H1 (cell line): ENCODE data around the gene ALDH1A3. TPM values are rescaled to one million over a fixed set of nuclear protein-coding genes. Genes with fewer than 3 reads are reported as not detected.

Experiments used
- CTCF ChIA-PET: fragments of 300-600 bp; sonication (Branson Sonifier 250); formaldehyde crosslinking; loops from one replicate; lab custom pipeline; 2021; ENCODE audit not compliant: partially characterized antibody; lab: Charles Lee
- POLR2A ChIA-PET: fragments of 300-600 bp; sonication (Branson Sonifier 250); formaldehyde crosslinking; loops from one replicate; lab custom pipeline; 2021; ENCODE audit warnings: inconsistent platforms; ENCODE audit not compliant: partially characterized antibody; lab: Charles Lee
- DNase-seq, 2 experiments: peaks; one replicate each; pipeline versions ENCODE4 v3.0.0 to v3.0.0-alpha.2; 2010 to 2022; ENCODE audit warnings: low spot score in 2 of 2, low read depth in 1 of 2, mixed read lengths in 1 of 2
- FAIRE-seq: peaks from 2 replicates; lab custom pipeline; 2011; peaks lifted over from hg19 to GRCh38; lab: Jason Lieb, UNC
- H2AFZ ChIP-seq: 2 replicates; pipeline ENCODE4 v1.8.1; 2012; ENCODE audit warnings: low read length, inconsistent platforms
- H2AK5ac ChIP-seq: 2 replicates; pipeline ENCODE4 v1.6.1; 2013; ENCODE audit warnings: low read depth, low read length
- H2BK120ac ChIP-seq: replicated peaks from 2 replicates; pipeline ENCODE3; 2013; ENCODE audit warnings: low read depth, low read length, inconsistent platforms
- H2BK12ac ChIP-seq: 2 replicates; pipeline ENCODE4 v1.6.1; 2013; ENCODE audit warnings: low read depth, low read length
- H2BK15ac ChIP-seq: 2 replicates; pipeline ENCODE4 v1.6.1; 2013; ENCODE audit warnings: low read length
- H2BK20ac ChIP-seq: 2 replicates; pipeline ENCODE4 v1.6.1; 2013; ENCODE audit warnings: low read length
- H2BK5ac ChIP-seq: 2 replicates; pipeline ENCODE4 v1.6.1; 2013; ENCODE audit warnings: low read depth, low read length
- H3K14ac ChIP-seq: 2 replicates; pipeline ENCODE4 v1.6.1; 2013; ENCODE audit warnings: inconsistent platforms; ENCODE audit not compliant: insufficient read length
- H3K18ac ChIP-seq: 2 replicates; pipeline ENCODE4 v1.6.1; 2013; ENCODE audit warnings: low read length; ENCODE audit errors: extremely low read depth
- H3K23ac ChIP-seq: 2 replicates; pipeline ENCODE4 v1.6.1; 2013; ENCODE audit warnings: inconsistent platforms; ENCODE audit not compliant: insufficient read length
- H3K23me2 ChIP-seq: 2 replicates; pipeline ENCODE4 v1.6.1; 2013; ENCODE audit warnings: low read depth, low read length
- H3K27ac ChIP-seq: 2 replicates; pipeline ENCODE4 v1.6.1; 2011; ENCODE audit warnings: low read depth, low read length, inconsistent platforms
- H3K27me3 ChIP-seq, 4 experiments: replicated peaks in 1 of 4; 1 replicate in 1 of 4; 2 replicates in 3 of 4; pipeline versions ENCODE4 v1.6.1 to v1.8.1; 2011 to 2013; ENCODE audit warnings: low read length in 3 of 4, mild to moderate bottlenecking in 3 of 4, inconsistent platforms in 2 of 4, mixed read lengths in 2 of 4, moderate library complexity in 1 of 4; ENCODE audit not compliant: control insufficient read depth in 3 of 4, insufficient read depth in 3 of 4; ENCODE audit errors: extremely low read depth in 1 of 4
- H3K36me3 ChIP-seq, 4 experiments: 2 replicates each; pipeline versions ENCODE4 v1.6.1 to v1.8.1; 2011 to 2013; ENCODE audit warnings: mild to moderate bottlenecking in 4 of 4, low read length in 3 of 4, moderate library complexity in 2 of 4, control low read depth in 1 of 4, inconsistent platforms in 1 of 4; ENCODE audit not compliant: insufficient read depth in 4 of 4, control insufficient read depth in 2 of 4
- H3K4ac ChIP-seq: replicated peaks from 2 replicates; pipeline ENCODE3; 2013; ENCODE audit warnings: low read length, low read depth, mixed read lengths, inconsistent platforms; ENCODE audit not compliant: insufficient read length
- H3K4me1 ChIP-seq, 4 experiments: replicated peaks in 1 of 4; 1 replicate in 1 of 4; 2 replicates in 3 of 4; pipeline versions ENCODE4 v1.6.1 to v1.8.1; 2011 to 2013; ENCODE audit warnings: low read length in 3 of 4, inconsistent platforms in 2 of 4, mixed read lengths in 1 of 4; ENCODE audit not compliant: insufficient read depth in 4 of 4, control insufficient read depth in 3 of 4
- H3K4me2 ChIP-seq, 2 experiments: 2 replicates each; pipeline versions ENCODE4 v1.6.1 to v1.8.1; 2011 to 2013; ENCODE audit warnings: low read depth in 2 of 2, low read length in 2 of 2, control low read depth in 1 of 2, inconsistent platforms in 1 of 2, mild to moderate bottlenecking in 1 of 2; ENCODE audit not compliant: insufficient read depth in 1 of 2
- H3K4me3 ChIP-seq, 4 experiments: fragments of 200-600, 300-600 bp in 1 of 4; sonication (generic), shearing (Covaris generic), sonication (Bioruptor Twin) in 1 of 4; 2 replicates each; pipeline versions ENCODE4 v1.5.1 to v1.8.1; 2011 to 2016; ENCODE audit warnings: low read length in 4 of 4, low read depth in 3 of 4, control low read depth in 2 of 4, inconsistent platforms in 2 of 4, mild to moderate bottlenecking in 2 of 4, mixed read lengths in 1 of 4, moderate library complexity in 1 of 4; ENCODE audit not compliant: insufficient read depth in 2 of 4; ENCODE audit errors: extremely low read depth in 1 of 4
- H3K56ac ChIP-seq: replicated peaks from 2 replicates; pipeline ENCODE3; 2013; ENCODE audit warnings: low read depth, mild to moderate bottlenecking, mixed read lengths, low read length, inconsistent platforms; ENCODE audit not compliant: insufficient read length
- H3K79me1 ChIP-seq: 2 replicates; pipeline ENCODE4 v1.6.1; 2013; ENCODE audit warnings: low read depth, low read length, control low read depth
- H3K79me2 ChIP-seq, 2 experiments: 2 replicates each; pipeline versions ENCODE4 v1.6.1 to v1.8.1; 2012 to 2013; ENCODE audit warnings: low read length in 2 of 2, mild to moderate bottlenecking in 2 of 2, inconsistent platforms in 1 of 2; ENCODE audit not compliant: insufficient read depth in 2 of 2, control insufficient read depth in 1 of 2
- H3K9ac ChIP-seq, 4 experiments: replicated peaks in 1 of 4; 1 replicate in 1 of 4; 2 replicates in 3 of 4; pipeline versions ENCODE4 v1.6.1 to v1.8.1; 2011 to 2013; ENCODE audit warnings: low read depth in 3 of 4, low read length in 3 of 4, control low read depth in 2 of 4, mild to moderate bottlenecking in 2 of 4, moderate library complexity in 2 of 4, inconsistent platforms in 1 of 4; ENCODE audit errors: extremely low read depth in 1 of 4
- H3K9me3 ChIP-seq, 2 experiments: 2 replicates each; pipeline versions ENCODE4 v1.6.1 to v1.8.1; 2012 to 2013; ENCODE audit warnings: mild to moderate bottlenecking in 2 of 2, moderate library complexity in 2 of 2, control low read depth in 1 of 2, inconsistent platforms in 1 of 2, low read depth in 1 of 2, low read length in 1 of 2, mixed read lengths in 1 of 2; ENCODE audit not compliant: insufficient read depth in 2 of 2
- H4K20me1 ChIP-seq, 2 experiments: replicated peaks in 1 of 2; 2 replicates each; pipeline versions ENCODE3 to v1.8.1; 2011 to 2013; ENCODE audit warnings: inconsistent platforms in 2 of 2, low read length in 2 of 2, mild to moderate bottlenecking in 1 of 2; ENCODE audit not compliant: insufficient read depth in 2 of 2, control insufficient read depth in 1 of 2
- H4K5ac ChIP-seq: 2 replicates; pipeline ENCODE4 v1.6.1; 2013; ENCODE audit warnings: low read length, low read depth, mixed read lengths, inconsistent platforms; ENCODE audit not compliant: insufficient read length
- H4K8ac ChIP-seq: 2 replicates; pipeline ENCODE4 v1.8.0; 2013; ENCODE audit warnings: mild to moderate bottlenecking, moderate library complexity, low read length, inconsistent platforms; ENCODE audit not compliant: insufficient read depth; ENCODE audit errors: extremely low read depth
- H4K91ac ChIP-seq: replicated peaks from 2 replicates; pipeline ENCODE3; 2013; ENCODE audit warnings: low read length, mixed read lengths, inconsistent platforms; ENCODE audit not compliant: insufficient read length
- ATF3 ChIP-seq: IDR thresholded peaks from 2 replicates; pipeline ENCODE4 v1.6.1; 2011; ENCODE audit warnings: low read depth, mild to moderate bottlenecking, low read length; ENCODE audit not compliant: insufficient read depth
- BACH1 ChIP-seq: IDR thresholded peaks from 2 replicates; pipeline ENCODE4 v1.6.1; 2012; ENCODE audit warnings: low read length, improper control_type of control experiment
- CTCF ChIP-seq, 3 experiments: IDR thresholded peaks; 1 replicate in 2 of 3; 2 replicates in 1 of 3; pipeline versions ENCODE4 v1.5.1 to v1.6.1; 2011; ENCODE audit warnings: low read length in 3 of 3, mild to moderate bottlenecking in 3 of 3, inconsistent platforms in 2 of 3, low read depth in 1 of 3, moderate library complexity in 1 of 3; ENCODE audit not compliant: insufficient read depth in 1 of 3; ENCODE audit errors: control extremely low read depth in 1 of 3
- EGR1 ChIP-seq: IDR thresholded peaks from 2 replicates; pipeline ENCODE4 v1.6.1; 2011; ENCODE audit warnings: low read depth, low read length, borderline replicate concordance
- KDM4A ChIP-seq: IDR thresholded peaks from one replicate; pipeline ENCODE4 v1.7.1; 2012; ENCODE audit warnings: low read depth, mild to moderate bottlenecking, moderate library complexity, low read length, inconsistent platforms; ENCODE audit not compliant: severe bottlenecking
- MAFK ChIP-seq: IDR thresholded peaks from 2 replicates; pipeline ENCODE4 v1.6.1; 2012; ENCODE audit warnings: low read depth, mild to moderate bottlenecking, improper control_type of control experiment, low read length
- RBBP5 ChIP-seq: IDR thresholded peaks from 2 replicates; pipeline ENCODE4 v1.7.1; 2012; ENCODE audit warnings: low read depth, mild to moderate bottlenecking, inconsistent platforms, low read length, moderate library complexity, borderline replicate concordance
- SIX5 ChIP-seq: IDR thresholded peaks from 2 replicates; pipeline ENCODE4 v1.6.1; 2011; ENCODE audit warnings: mild to moderate bottlenecking, low read depth, low read length
- USF2 ChIP-seq: IDR thresholded peaks from 2 replicates; pipeline ENCODE4 v1.6.1; 2011; ENCODE audit warnings: low read length, improper control_type of control experiment
- WGBS, 2 experiments: shearing (Covaris generic) in 1 of 2; methylation state at CpG; one replicate each; pipeline versions ENCODE4 v1.1.6 to v1.1.7; 2013 to 2015; ENCODE audit warnings: low lambda C conversion rate in 2 of 2, mixed read lengths in 2 of 2, inconsistent platforms in 1 of 2, low coverage in 1 of 2, missing lambda C conversion rate in 1 of 2; ENCODE audit not compliant: insufficient replicate concordance in 2 of 2, insufficient coverage in 1 of 2, insufficient read length in 1 of 2; ENCODE audit errors: extremely low coverage in 1 of 2, missing lambda C conversion rate in 1 of 2; 5-methylcytosine and 5-hydroxymethylcytosine counted together
- polyA plus RNA-seq, 7 experiments: library from polyadenylated mRNA; depleted of rRNA in 3 of 7; stranded (reverse) in 5 of 7; unstranded in 2 of 7; fragments of >200 nt in 5 of 7; fragments of 200-250 nt in 2 of 7; gene quantifications; 1 replicate in 5 of 7; 2 replicates in 1 of 7; 4 replicates in 1 of 7; pipeline versions ENCODE4 v1.2.1 to v1.2.3, GENCODE V29; 2011 to 2013; ENCODE audit warnings: missing spikeins in 2 of 7, mixed read lengths in 2 of 7
- total RNA-seq: library from RNA; stranded (reverse); fragmentation: NEBNext Ultra II Directional; extraction: Animal tissue kit (Norgen Biotek cat#: 25700); gene quantifications from 2 replicates; pipeline ENCODE4 v1.2.1, GENCODE V29; 2021

The ALDH1A3 gene
- total and polyA plus RNA-seq, 2 of the 8 experiments (the other 6 are each of a cell fraction or from before 2014, with no cell fraction given): 2.2 to 5.5 TPM

GRCh38 chr15:100929641-100930042 lies 50.0 kb downstream of the ALDH1A3 start:
- H2BK20ac ChIP-seq: no peak overlapping the region
- peaks cover 0 to 1% (median 0%) of the 10 kb centered on the region in 4 experiments; a peak in 1 of 7 replicates for H3K27me3 ChIP-seq
- H3K9ac ChIP-seq: no peak overlapping the region
- no peaks in the 10 kb centered on the region for H3K79me2 ChIP-seq
- H3K23ac ChIP-seq: no peak overlapping the region
- H2BK120ac ChIP-seq: no peak overlapping the region
- ChIA-PET CTCF (interaction anchor here (0.6 to 6.0 kb wide), 8 partner anchors 12 to 591 kb away, joined by 3 to 81 read pairs (median 4); partner anchors contain the start of gene LRRK1), POLR2A (no interaction called here)
- H3K4me2 ChIP-seq: no peak overlapping the region
- H2AK5ac ChIP-seq: no peak overlapping the region
- no peak overlapping the region for H4K8ac ChIP-seq
- no peak overlapping the region for H3K56ac ChIP-seq
- no peaks in the 10 kb centered on the region for H3K23me2 ChIP-seq
- H2AFZ ChIP-seq: no peak overlapping the region
- WGBS, 2 experiments: 63% methylated on average over 6 of the region's 6 CpGs; no CpG with 5 or more reads in 1 of the 2 experiments
- DNase-seq: no peak
- H2BK12ac ChIP-seq: no peak overlapping the region
- FAIRE-seq: no peak
- H4K5ac ChIP-seq: no peak overlapping the region
- no peak overlapping the region for H2BK15ac ChIP-seq
- H3K79me1 ChIP-seq: no peaks in the 10 kb centered on the region
- no peak overlapping the region for H2BK5ac ChIP-seq
- H3K36me3 ChIP-seq: no peaks in the 10 kb centered on the region
- H4K91ac ChIP-seq: no peak overlapping the region
- H3K4ac ChIP-seq: no peak overlapping the region
- H3K14ac ChIP-seq: no peak overlapping the region
- H3K4me1 ChIP-seq: peaks cover 0 to 12% (median 6%) of the 10 kb centered on the region in 4 experiments; a peak in 5 of 7 replicates
- H3K4me3 ChIP-seq: no peak overlapping the region
- no peaks in the 10 kb centered on the region for H4K20me1 ChIP-seq
- H3K18ac ChIP-seq: no peak overlapping the region
- no peaks in the 10 kb centered on the region for H3K9me3 ChIP-seq
- no peak overlapping the region for H3K27ac ChIP-seq
- TF ChIP-seq SIX5 (no peak), MAFK (no peak), USF2 (no peak), KDM4A (no peak), BACH1 (no peak), EGR1 (no peak), CTCF (IDR thresholded peaks at IDR 0.05; ENCODE audit: control extremely low read depth in 1 of 3, insufficient read depth in 1 of 3, low read depth in 1 of 3, low read length in 3 of 3) (no peak), RBBP5 (no peak), ATF3 (no peak)
